ENCODE measurements around the gene PTOV1.

The PTOV1 gene

GRCh38 chr19:49879243-49879963, 28.4 kb downstream of the PTOV1 start:
- Histone ChIP-seq H3K9me3 (ENCODE audit: insufficient read depth, low read depth, low read length) (peaks cover 5% of the 10 kb centered on the region), H4K91ac (ENCODE audit: low read depth, low read length) (no peak overlapping the region), H3K14ac (ENCODE audit: low read length) (no peak overlapping the region), H3K4me1 (ENCODE audit: control insufficient read depth in 1 of 2, insufficient read depth in 2 of 2, low read length in 2 of 2) (peaks cover 6 to 12% of the 10 kb centered on the region in 2 experiments), H3K4me2 (ENCODE audit: low read length) (no peak overlapping the region), H2AFZ (ENCODE audit: insufficient read depth, low read length, poor library complexity) (no peak overlapping the region), H2BK5ac (ENCODE audit: low read depth, low read length, poor library complexity) (no peak overlapping the region), H3K79me2 (ENCODE audit: control insufficient read depth, insufficient read depth, low read length, poor library complexity) (peaks cover 20% of the 10 kb centered on the region), H2AK5ac (ENCODE audit: low read length) (no peak overlapping the region), H3K18ac (ENCODE audit: low read length) (no peak overlapping the region), H3K27ac (ENCODE audit: low read depth, low read length) (no peak overlapping the region), H3K27me3 (ENCODE audit: insufficient read depth, low read length) (no peaks in the 10 kb centered on the region), H3K4me3 (ENCODE audit: low read depth, low read length) (no peak overlapping the region), H3K36me3 (ENCODE audit: control insufficient read depth in 1 of 2, insufficient read depth in 2 of 2, low read length in 2 of 2) (peaks cover 47 to 51% of the 10 kb centered on the region in 2 experiments), H3K4ac (ENCODE audit: low read depth, low read length) (no peak overlapping the region), H4K8ac (ENCODE audit: low read depth, low read length) (no peak overlapping the region), H2BK120ac (ENCODE audit: insufficient read depth, low read length, poor library complexity) (no peak overlapping the region), H2BK12ac (ENCODE audit: low read length) (no peak overlapping the region), H3K79me1 (ENCODE audit: low read length) (peaks cover 21% of the 10 kb centered on the region), H4K12ac (ENCODE audit: low read depth, low read length) (no peak overlapping the region), H3K23ac (ENCODE audit: low read length) (no peak overlapping the region), H3K9ac (ENCODE audit: low read length) (no peak overlapping the region)
- no peak for DNase-seq
- WGBS (ENCODE audit: extremely low coverage, insufficient coverage, insufficient read length): no CpG with 5 or more reads among the region's 12 CpGs

GRCh38 chr19:49880162-49880869, 29.4 kb downstream of the PTOV1 start:
- Histone ChIP-seq H3K27ac (ENCODE audit: low read depth, low read length) (no peak overlapping the region), H3K4me2 (ENCODE audit: low read length) (no peak overlapping the region), H3K9ac (ENCODE audit: low read length) (no peak overlapping the region), H2BK12ac (ENCODE audit: low read length) (no peak overlapping the region), H3K79me1 (ENCODE audit: low read length) (peaks cover 21% of the 10 kb centered on the region), H2AK5ac (ENCODE audit: low read length) (no peak overlapping the region), H4K8ac (ENCODE audit: low read depth, low read length) (no peak overlapping the region), H3K9me3 (ENCODE audit: insufficient read depth, low read depth, low read length) (peaks cover 5% of the 10 kb centered on the region), H3K36me3 (ENCODE audit: control insufficient read depth in 1 of 2, insufficient read depth in 2 of 2, low read length in 2 of 2) (peaks cover 50 to 53% of the 10 kb centered on the region in 2 experiments), H4K12ac (ENCODE audit: low read depth, low read length) (no peak overlapping the region), H3K4me1 (ENCODE audit: control insufficient read depth in 1 of 2, insufficient read depth in 2 of 2, low read length in 2 of 2) (peaks cover 5 to 11% of the 10 kb centered on the region in 2 experiments), H3K4ac (ENCODE audit: low read depth, low read length) (no peak overlapping the region), H3K4me3 (ENCODE audit: low read depth, low read length) (no peak overlapping the region), H2BK120ac (ENCODE audit: insufficient read depth, low read length, poor library complexity) (no peak overlapping the region), H3K23ac (ENCODE audit: low read length) (no peak overlapping the region), H3K27me3 (ENCODE audit: insufficient read depth, low read length) (no peaks in the 10 kb centered on the region), H2AFZ (ENCODE audit: insufficient read depth, low read length, poor library complexity) (no peak overlapping the region), H2BK5ac (ENCODE audit: low read depth, low read length, poor library complexity) (no peak overlapping the region), H3K79me2 (ENCODE audit: control insufficient read depth, insufficient read depth, low read length, poor library complexity) (peaks cover 18% of the 10 kb centered on the region), H4K91ac (ENCODE audit: low read depth, low read length) (no peak overlapping the region), H3K14ac (ENCODE audit: low read length) (no peak overlapping the region), H3K18ac (ENCODE audit: low read length) (peak overlapping the region; percentile 1)
- no CpG with 5 or more reads among the region's 10 CpGs for WGBS (ENCODE audit: extremely low coverage, insufficient coverage, insufficient read length)
- no peak for DNase-seq

- Histone ChIP-seq H3K4me1 (ENCODE audit: control insufficient read depth in 1 of 2, insufficient read depth in 2 of 2, low read length in 2 of 2) (peaks cover 0 to 5% of the 10 kb centered on the region in 2 experiments), H3K4me2 (ENCODE audit: low read length) (no peak overlapping the region), H4K8ac (ENCODE audit: low read depth, low read length) (no peak overlapping the region), H3K9me3 (ENCODE audit: insufficient read depth, low read depth, low read length) (peaks cover 5% of the 10 kb centered on the region), H3K79me2 (ENCODE audit: control insufficient read depth, insufficient read depth, low read length, poor library complexity) (peaks cover 10% of the 10 kb centered on the region), H2AK5ac (ENCODE audit: low read length) (no peak overlapping the region), H3K36me3 (ENCODE audit: control insufficient read depth in 1 of 2, insufficient read depth in 2 of 2, low read length in 2 of 2) (peaks cover 53 to 54% of the 10 kb centered on the region in 2 experiments), H2BK120ac (ENCODE audit: insufficient read depth, low read length, poor library complexity) (no peak overlapping the region), H4K12ac (ENCODE audit: low read depth, low read length) (no peak overlapping the region), H3K14ac (ENCODE audit: low read length) (no peak overlapping the region), H3K9ac (ENCODE audit: low read length) (no peak overlapping the region), H3K18ac (ENCODE audit: low read length) (no peak overlapping the region), H2BK12ac (ENCODE audit: low read length) (no peak overlapping the region), H3K27ac (ENCODE audit: low read depth, low read length) (no peak overlapping the region), H3K4ac (ENCODE audit: low read depth, low read length) (no peak overlapping the region), H3K27me3 (ENCODE audit: insufficient read depth, low read length) (no peaks in the 10 kb centered on the region), H2BK5ac (ENCODE audit: low read depth, low read length, poor library complexity) (no peak overlapping the region), H4K91ac (ENCODE audit: low read depth, low read length) (no peak overlapping the region), H3K23ac (ENCODE audit: low read length) (no peak overlapping the region), H3K79me1 (ENCODE audit: low read length) (peaks cover 13% of the 10 kb centered on the region), H2AFZ (ENCODE audit: insufficient read depth, low read length, poor library complexity) (no peak overlapping the region), H3K4me3 (ENCODE audit: low read depth, low read length) (no peak overlapping the region)
- DNase-seq: no peak
- WGBS (ENCODE audit: extremely low coverage, insufficient coverage, insufficient read length): no CpG with 5 or more reads among the region's 17 CpGs
Observed at GRCh38 chr19:49881186-49881585, 30.2 kb downstream of the PTOV1 start.

- Histone ChIP-seq H2BK12ac (ENCODE audit: low read length) (no peak overlapping the region), H3K36me3 (ENCODE audit: control insufficient read depth in 1 of 2, insufficient read depth in 2 of 2, low read length in 2 of 2) (peaks cover 53 to 54% of the 10 kb centered on the region in 2 experiments), H3K79me2 (ENCODE audit: control insufficient read depth, insufficient read depth, low read length, poor library complexity) (peaks cover 6% of the 10 kb centered on the region), H3K23ac (ENCODE audit: low read length) (no peak overlapping the region), H3K79me1 (ENCODE audit: low read length) (peaks cover 8% of the 10 kb centered on the region), H2BK5ac (ENCODE audit: low read depth, low read length, poor library complexity) (no peak overlapping the region), H4K91ac (ENCODE audit: low read depth, low read length) (no peak overlapping the region), H3K27ac (ENCODE audit: low read depth, low read length) (no peak overlapping the region), H2AFZ (ENCODE audit: insufficient read depth, low read length, poor library complexity) (no peak overlapping the region), H4K12ac (ENCODE audit: low read depth, low read length) (no peak overlapping the region), H3K18ac (ENCODE audit: low read length) (no peak overlapping the region), H3K4me3 (ENCODE audit: low read depth, low read length) (no peak overlapping the region), H3K4ac (ENCODE audit: low read depth, low read length) (no peak overlapping the region), H3K4me2 (ENCODE audit: low read length) (no peak overlapping the region), H4K8ac (ENCODE audit: low read depth, low read length) (no peak overlapping the region), H3K27me3 (ENCODE audit: insufficient read depth, low read length) (no peaks in the 10 kb centered on the region), H3K4me1 (ENCODE audit: control insufficient read depth in 1 of 2, insufficient read depth in 2 of 2, low read length in 2 of 2) (peaks cover 0 to 5% of the 10 kb centered on the region in 2 experiments), H3K9ac (ENCODE audit: low read length) (no peak overlapping the region), H2BK120ac (ENCODE audit: insufficient read depth, low read length, poor library complexity) (no peak overlapping the region), H3K9me3 (ENCODE audit: insufficient read depth, low read depth, low read length) (peaks cover 5% of the 10 kb centered on the region), H2AK5ac (ENCODE audit: low read length) (no peak overlapping the region), H3K14ac (ENCODE audit: low read length) (no peak overlapping the region)
- no peak for DNase-seq
- no CpG with 5 or more reads among the region's 31 CpGs for WGBS (ENCODE audit: extremely low coverage, insufficient coverage, insufficient read length)
Observed at GRCh38 chr19:49881672-49882394, 30.9 kb downstream of the PTOV1 start.
